ENCODE data around the gene FAM25A.
"Not testable (repeated sequence)": the region's sequence is repeated elsewhere in the genome, so short reads cannot be mapped to it uniquely, and the experiment has no call there.

FAM25A gene

DNA sequence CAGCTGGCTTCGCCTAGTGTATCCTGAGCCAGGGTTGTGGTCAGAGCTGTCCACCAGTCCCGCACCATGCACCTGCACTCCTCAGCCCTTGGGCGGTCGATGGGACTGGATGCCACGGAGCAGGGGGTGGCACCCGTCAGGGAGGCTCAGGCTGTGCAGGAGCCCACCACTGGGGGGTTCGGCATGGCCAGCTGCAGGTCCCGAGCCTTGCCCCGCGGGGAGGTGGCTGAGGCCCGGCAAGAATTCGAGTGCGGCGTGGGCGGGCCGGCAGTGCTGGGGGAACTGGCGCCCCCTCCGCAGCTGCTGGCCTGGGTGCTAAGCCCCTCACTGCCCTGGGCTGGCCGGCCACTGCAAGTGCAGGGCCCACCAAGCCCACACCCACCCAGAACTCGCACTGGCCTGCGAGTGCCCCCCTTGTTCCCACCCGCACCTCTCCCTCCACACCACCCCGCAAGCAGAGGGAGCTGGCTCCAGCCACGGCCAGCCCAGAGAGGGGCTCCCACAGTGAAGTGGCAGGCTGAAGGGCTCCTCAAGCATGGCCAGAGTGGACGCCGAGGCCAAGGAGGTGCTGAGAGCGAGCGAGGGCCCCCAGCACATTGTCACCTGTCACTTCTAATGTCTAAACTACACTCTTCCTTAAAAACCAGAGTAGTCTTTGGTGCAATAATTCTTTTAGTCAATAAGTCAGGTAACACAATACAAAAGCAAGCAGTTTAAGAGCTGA is 11.0 kb downstream of the FAM25A start:
- Histone ChIP-seq H3K36me3 (ENCODE audit: insufficient read depth, low read length) (no peaks in the 10 kb centered on the region), H3K9ac (ENCODE audit: insufficient read length) (no peak overlapping the region), H3K27ac (no peak overlapping the region), H3K4me3 (no peak overlapping the region), H3K9me3 (ENCODE audit: low read depth, low read length) (no peaks in the 10 kb centered on the region)
- no peak for DNase-seq (ENCODE audit: low read depth, low spot score)
- TF ChIP-seq POLR2AphosphoS5 (IDR thresholded peaks at IDR 0.05; ENCODE audit: borderline replicate concordance, low read depth, low read length) (no peak), FOXP2 (optimal IDR thresholded peaks at IDR 0.05; ENCODE audit: control extremely low read depth, extremely low read length, insufficient read depth) (no peak), EZH2 (IDR thresholded peaks at IDR 0.05) (no peak)

DNA sequence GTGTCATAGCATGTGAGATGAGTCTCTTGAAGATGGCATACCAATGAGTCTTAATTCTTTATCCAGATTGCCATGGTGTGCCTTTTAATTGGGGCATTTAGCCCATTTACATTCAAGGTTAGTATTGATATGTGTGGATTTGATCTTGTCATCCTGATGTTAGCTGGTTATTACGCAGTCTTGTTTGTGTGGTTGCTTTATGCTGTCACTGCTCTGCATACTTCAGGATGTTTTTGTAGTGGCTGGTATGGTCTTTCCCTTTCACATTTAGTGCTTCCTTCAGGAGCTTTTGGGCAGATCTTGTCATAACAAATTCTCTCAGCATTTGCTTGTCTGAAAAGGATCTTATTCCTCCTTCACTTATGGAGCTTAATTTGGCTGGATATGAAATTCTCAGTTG is 16.5 kb downstream of the FAM25A start:
- no peaks in the 10 kb centered on the region for H3K9me3 ChIP-seq (ENCODE audit: low read depth, low read length)
- H3K9ac ChIP-seq (ENCODE audit: insufficient read length): no peak overlapping the region
- DNase-seq (ENCODE audit: low read depth, low spot score): no peak
- no peaks in the 10 kb centered on the region for H3K36me3 ChIP-seq (ENCODE audit: insufficient read depth, low read length)
- H3K27ac ChIP-seq: no peak overlapping the region
- TF ChIP-seq FOXP2 (optimal IDR thresholded peaks at IDR 0.05; ENCODE audit: control extremely low read depth, extremely low read length, insufficient read depth) (no peak), EZH2 (IDR thresholded peaks at IDR 0.05) (no peak), POLR2AphosphoS5 (IDR thresholded peaks at IDR 0.05; ENCODE audit: borderline replicate concordance, low read depth, low read length) (no peak)
- H3K4me3 ChIP-seq: no peak overlapping the region

DNA sequence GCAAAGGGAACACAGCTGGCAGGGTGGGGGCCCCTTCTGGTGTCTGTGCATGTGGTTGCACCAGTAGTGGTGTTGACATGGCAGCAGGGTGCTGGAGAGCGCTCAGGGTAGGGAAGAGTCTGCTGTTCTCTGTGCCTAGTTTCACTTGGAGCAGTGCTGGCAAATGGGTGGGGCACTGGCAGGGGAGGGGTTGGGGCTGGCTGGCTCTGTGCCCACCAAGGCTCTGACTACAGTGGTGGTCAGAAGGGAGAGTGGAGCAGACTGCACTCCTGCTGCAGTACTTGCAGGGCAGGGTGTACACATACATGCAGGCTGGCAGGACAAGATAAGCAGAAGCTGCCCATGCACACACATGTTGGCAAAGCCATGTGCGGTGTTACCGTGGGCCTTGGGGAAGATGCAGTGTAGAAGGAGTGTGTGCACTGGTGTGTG is 18.2 kb downstream of the FAM25A start:
- no peak overlapping the region for H3K4me3 ChIP-seq
- H3K9me3 ChIP-seq (ENCODE audit: low read depth, low read length): no peaks in the 10 kb centered on the region
- no peak overlapping the region for H3K9ac ChIP-seq (ENCODE audit: insufficient read length)
- TF ChIP-seq FOXP2 (optimal IDR thresholded peaks at IDR 0.05; ENCODE audit: control extremely low read depth, extremely low read length, insufficient read depth) (no peak), POLR2AphosphoS5 (IDR thresholded peaks at IDR 0.05; ENCODE audit: borderline replicate concordance, low read depth, low read length) (no peak), EZH2 (IDR thresholded peaks at IDR 0.05) (no peak)
- H3K27ac ChIP-seq: no peak overlapping the region
- DNase-seq (ENCODE audit: low read depth, low spot score): no peak
- no peaks in the 10 kb centered on the region for H3K36me3 ChIP-seq (ENCODE audit: insufficient read depth, low read length)

DNA sequence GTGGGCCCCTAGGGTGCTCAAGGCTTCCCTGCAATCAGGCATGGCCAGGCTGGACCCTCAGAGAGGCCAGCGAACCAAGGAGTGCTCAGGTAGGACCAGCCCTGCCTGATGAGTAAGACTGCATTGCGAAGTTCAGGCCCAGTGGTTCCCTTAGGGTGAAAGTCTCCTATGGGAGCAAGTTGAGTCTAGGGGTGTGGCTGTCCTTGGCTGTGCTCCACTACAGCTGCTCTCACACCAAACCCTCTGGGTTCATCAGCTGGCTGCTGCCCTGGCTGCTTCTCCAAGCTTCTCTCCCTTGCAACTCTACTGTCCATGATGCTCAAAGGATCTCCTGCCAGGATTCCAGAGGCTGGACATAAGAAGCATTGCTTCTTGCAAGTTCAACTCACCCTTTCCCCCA is 18.7 kb downstream of the FAM25A start:
- Histone ChIP-seq H3K4me3 (no peak overlapping the region), H3K36me3 (ENCODE audit: insufficient read depth, low read length) (no peaks in the 10 kb centered on the region), H3K27ac (no peak overlapping the region), H3K9ac (ENCODE audit: insufficient read length) (no peak overlapping the region), H3K9me3 (ENCODE audit: low read depth, low read length) (no peaks in the 10 kb centered on the region)
- no peak for DNase-seq (ENCODE audit: low read depth, low spot score)
- TF ChIP-seq EZH2 (IDR thresholded peaks at IDR 0.05) (no peak), FOXP2 (optimal IDR thresholded peaks at IDR 0.05; ENCODE audit: control extremely low read depth, extremely low read length, insufficient read depth) (no peak), POLR2AphosphoS5 (IDR thresholded peaks at IDR 0.05; ENCODE audit: borderline replicate concordance, low read depth, low read length) (no peak)

DNA sequence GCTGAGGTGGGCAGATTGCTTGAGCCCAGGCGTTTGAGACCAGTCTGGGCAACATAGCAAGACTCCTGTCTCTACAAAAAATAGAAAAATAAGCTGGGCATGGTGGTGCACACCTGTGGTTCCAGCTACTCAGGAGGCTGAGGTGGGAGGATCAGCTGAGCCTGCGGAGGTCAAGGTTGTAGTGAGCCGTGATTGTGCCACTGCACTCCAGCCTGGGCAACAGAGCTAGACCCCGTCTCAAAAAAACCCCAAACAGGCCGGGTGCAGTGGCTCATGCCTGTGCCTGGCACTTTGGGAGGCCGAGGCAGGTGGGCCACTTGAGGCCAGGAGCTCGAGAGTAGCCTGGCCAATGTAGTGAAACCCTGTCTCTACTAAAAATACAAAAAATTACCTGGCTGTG is 23.5 kb downstream of the FAM25A start:
- not testable (repeated sequence) for DNase-seq (ENCODE audit: low read depth, low spot score); H3K36me3 ChIP-seq (ENCODE audit: insufficient read depth, low read length); H3K27ac ChIP-seq

DNA sequence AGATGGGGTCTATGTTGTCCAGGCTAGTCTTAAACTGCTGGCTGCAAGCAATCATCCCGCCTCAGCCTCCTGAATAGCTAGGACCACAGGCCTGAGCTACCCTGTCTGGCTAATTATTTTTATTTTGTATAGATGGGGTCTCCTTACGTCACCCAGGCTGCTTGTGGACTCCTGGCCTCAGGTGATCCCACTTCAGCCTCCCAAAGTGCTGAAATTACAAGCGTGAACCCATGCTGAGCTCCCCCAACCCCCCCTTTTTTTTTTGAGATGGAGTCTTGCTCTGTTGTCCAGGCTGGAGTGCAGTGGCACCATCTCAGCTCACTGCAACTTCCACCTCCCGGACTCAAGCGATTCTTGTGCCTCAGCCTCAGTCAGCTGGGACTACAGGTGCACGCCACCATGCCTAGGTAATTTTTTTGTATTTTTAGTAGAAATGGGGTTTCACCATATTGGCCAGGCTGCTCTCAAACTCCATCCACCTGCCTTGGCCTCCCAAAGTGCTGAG is 25.4 kb downstream of the FAM25A start:
- TF ChIP-seq POLR2AphosphoS5 (IDR thresholded peaks at IDR 0.05; ENCODE audit: borderline replicate concordance, low read depth, low read length): no peak
- no peak for TF ChIP-seq FOXP2 (optimal IDR thresholded peaks at IDR 0.05; ENCODE audit: control extremely low read depth, extremely low read length, insufficient read depth)
- no peak for TF ChIP-seq EZH2 (IDR thresholded peaks at IDR 0.05)
- DNase-seq (ENCODE audit: low read depth, low spot score): no peak
- H3K36me3 ChIP-seq (ENCODE audit: insufficient read depth, low read length): no peaks in the 10 kb centered on the region; the same call in 1 of the 2 replicates
- no peaks in the 10 kb centered on the region for H3K9me3 ChIP-seq (ENCODE audit: low read depth, low read length)
- H3K27ac ChIP-seq: no peak overlapping the region
- H3K4me3 ChIP-seq: no peak overlapping the region
- no peak overlapping the region for H3K9ac ChIP-seq (ENCODE audit: insufficient read length)

More for the DNA sequence above, 23.5 kb downstream of the FAM25A start:
- not testable (repeated sequence) for H3K9ac ChIP-seq (ENCODE audit: insufficient read length); H3K9me3 ChIP-seq (ENCODE audit: low read depth, low read length); H3K4me3 ChIP-seq

DNA sequence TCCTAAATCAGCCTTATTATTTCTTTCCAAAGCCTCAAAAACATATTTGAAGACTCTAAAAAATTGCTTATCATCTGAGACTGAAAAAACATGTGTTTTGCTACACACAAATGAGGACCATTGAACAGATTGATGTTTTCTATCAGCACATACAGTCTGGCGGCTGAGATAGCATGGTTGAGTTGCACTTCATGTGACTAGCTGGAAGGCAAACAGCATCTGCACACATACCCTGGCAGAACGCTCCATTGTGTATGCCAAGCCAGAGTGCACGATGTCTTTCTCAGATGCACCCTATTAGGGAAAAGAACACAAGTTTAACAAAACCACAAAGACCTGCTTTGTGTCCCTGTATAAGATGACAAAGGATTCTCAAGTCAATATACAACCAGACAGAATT is 33.0 kb downstream of the FAM25A start:
- H3K9me3 ChIP-seq (ENCODE audit: low read depth, low read length): no peaks in the 10 kb centered on the region
- H3K9ac ChIP-seq (ENCODE audit: insufficient read length): no peak overlapping the region
- TF ChIP-seq FOXP2 (optimal IDR thresholded peaks at IDR 0.05; ENCODE audit: control extremely low read depth, extremely low read length, insufficient read depth) (no peak), POLR2AphosphoS5 (IDR thresholded peaks at IDR 0.05; ENCODE audit: borderline replicate concordance, low read depth, low read length) (no peak), EZH2 (IDR thresholded peaks at IDR 0.05) (no peak)
- H3K4me3 ChIP-seq: no peak overlapping the region
- no peak for DNase-seq (ENCODE audit: low read depth, low spot score)
- no peak overlapping the region for H3K27ac ChIP-seq
- no peaks in the 10 kb centered on the region; the same call in 1 of the 2 replicates for H3K36me3 ChIP-seq (ENCODE audit: insufficient read depth, low read length)

DNA sequence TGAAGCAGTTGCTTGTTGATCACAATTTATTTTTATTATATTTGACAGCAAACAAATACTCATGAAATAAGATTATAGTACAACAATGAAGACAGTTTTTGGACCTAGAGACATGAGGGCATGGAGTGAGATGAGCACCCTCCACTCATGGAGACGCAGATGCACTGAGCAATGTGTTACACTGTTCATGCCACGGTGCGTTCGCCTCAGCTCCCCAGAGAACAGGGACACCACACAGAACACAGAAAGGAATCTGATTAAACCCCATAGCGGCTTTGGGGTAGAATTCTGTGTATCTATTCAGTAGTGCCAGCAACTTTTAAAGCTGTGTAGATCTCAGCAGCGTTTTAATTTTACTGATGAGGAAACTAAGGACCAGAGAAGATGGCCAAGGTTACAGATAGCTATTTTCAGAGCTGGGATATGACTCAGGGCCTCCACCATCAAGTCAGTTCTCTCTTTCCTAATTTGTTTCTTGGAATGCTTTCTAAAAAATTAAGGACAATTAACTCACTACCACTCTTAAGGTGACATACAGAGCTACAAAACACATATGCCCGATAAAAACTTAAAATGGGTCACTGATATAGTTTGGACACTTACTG is 33.6 kb downstream of the FAM25A start:
- Histone ChIP-seq H3K36me3 (ENCODE audit: insufficient read depth, low read length) (no peaks in the 10 kb centered on the region; the same call in 1 of the 2 replicates), H3K9ac (ENCODE audit: insufficient read length) (no peak overlapping the region), H3K27ac (no peak overlapping the region), H3K9me3 (ENCODE audit: low read depth, low read length) (no peaks in the 10 kb centered on the region), H3K4me3 (no peak overlapping the region)
- no peak for TF ChIP-seq EZH2 (IDR thresholded peaks at IDR 0.05)
- no peak for TF ChIP-seq POLR2AphosphoS5 (IDR thresholded peaks at IDR 0.05; ENCODE audit: borderline replicate concordance, low read depth, low read length)
- TF ChIP-seq FOXP2 (optimal IDR thresholded peaks at IDR 0.05; ENCODE audit: control extremely low read depth, extremely low read length, insufficient read depth): no peak
- no peak for DNase-seq (ENCODE audit: low read depth, low spot score)

Data from SK-N-MC (cell line).